Hematopoietic multipotent progenitor cell treated with erythropoietin and hydrocortisone succinate and interleukin-3 and kit ligand, for 8 days (in vitro differentiated cells): Measurements from ENCODE around the gene TRIM67.

Experiments
- DNase-seq: peaks from one replicate; pipeline ENCODE4 v3.0.0-alpha.2; 2015

TRIM67 gene

GRCh38 chr1:231159202-231159962 is 2.5 kb upstream of the TRIM67 start:
- DNase-seq, result no peak

- peak; percentile 99 for DNase-seq
Observed at GRCh38 chr1:231159963-231160761, 1.7 kb upstream of the TRIM67 start.

DNA sequence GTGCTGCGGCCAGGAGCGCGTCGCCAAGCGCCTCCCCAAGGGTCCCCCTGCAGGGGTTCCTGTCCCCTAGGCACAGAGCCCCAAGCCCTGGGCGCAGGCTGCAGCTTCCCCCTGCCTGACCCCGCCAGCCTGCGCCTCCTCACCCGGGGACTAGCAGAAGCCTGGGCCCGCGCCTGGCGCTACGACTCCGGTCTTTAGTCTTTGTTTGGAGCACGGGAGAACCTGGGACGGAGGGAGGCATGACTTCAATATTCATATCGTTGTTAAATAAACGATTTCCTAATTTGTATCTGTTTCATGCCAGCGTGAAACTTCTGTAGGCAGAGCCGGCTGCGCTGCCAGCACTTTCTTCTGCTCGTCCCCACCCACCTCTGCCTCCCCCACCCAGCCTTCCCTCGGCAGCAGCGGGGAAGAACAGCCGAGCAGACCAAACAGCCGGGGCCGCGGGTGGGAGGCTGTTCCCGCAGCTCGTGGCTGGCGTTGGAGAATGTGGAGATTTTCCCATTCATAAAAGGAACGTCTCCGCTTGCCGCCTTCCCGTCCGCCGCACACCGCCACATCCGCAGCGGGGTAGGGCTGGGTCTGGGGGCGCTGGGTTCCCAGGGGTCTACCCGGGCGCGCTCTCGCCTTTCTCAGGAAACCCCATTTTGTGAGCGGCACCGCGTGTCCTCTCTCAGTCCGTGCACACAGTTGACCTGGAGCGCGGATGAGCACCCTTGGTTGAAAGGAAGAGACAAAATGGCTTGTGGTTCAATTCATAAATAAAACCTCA is 777 bp upstream of the TRIM67 start:
- peak; percentile 61 for DNase-seq

DNA sequence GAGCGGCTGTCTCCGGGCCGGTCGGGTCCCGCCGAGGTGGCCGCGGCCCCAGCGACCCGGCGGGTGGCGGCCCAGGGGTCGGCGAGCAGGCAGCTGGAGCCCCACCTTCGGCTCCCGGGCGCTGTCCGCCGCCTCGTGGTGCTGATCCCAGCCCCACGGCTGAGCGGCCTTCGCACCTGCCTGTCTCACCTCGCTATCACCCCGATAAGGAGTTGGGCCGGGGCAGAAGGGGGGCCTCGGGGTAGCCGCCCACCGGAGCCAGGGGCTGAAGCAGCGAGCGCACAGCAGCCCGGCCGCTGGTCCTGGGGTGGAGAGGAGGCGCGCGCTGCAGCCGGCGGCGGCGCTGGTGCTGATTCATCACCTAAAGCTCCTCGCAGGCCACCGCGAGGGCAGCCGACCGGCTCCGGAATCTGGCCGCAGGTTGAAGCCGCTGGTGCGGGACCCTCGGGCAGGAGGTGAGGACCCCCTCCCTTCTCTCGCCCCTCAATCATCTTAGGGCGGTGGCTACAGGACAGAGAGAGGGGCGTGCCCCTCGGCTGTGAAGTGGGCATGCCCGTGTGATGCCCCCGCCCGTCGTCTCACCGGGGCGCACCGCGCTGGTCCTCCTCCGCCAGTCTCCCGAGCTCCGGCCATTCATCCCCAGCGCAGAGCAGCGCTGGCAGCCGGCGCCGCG is 575 bp downstream of the TRIM67 start:
- peak; percentile 38 for DNase-seq

- DNase-seq, result no peak
Observed at GRCh38 chr1:231162970-231163829, 1.3 kb downstream of the TRIM67 start.

DNA sequence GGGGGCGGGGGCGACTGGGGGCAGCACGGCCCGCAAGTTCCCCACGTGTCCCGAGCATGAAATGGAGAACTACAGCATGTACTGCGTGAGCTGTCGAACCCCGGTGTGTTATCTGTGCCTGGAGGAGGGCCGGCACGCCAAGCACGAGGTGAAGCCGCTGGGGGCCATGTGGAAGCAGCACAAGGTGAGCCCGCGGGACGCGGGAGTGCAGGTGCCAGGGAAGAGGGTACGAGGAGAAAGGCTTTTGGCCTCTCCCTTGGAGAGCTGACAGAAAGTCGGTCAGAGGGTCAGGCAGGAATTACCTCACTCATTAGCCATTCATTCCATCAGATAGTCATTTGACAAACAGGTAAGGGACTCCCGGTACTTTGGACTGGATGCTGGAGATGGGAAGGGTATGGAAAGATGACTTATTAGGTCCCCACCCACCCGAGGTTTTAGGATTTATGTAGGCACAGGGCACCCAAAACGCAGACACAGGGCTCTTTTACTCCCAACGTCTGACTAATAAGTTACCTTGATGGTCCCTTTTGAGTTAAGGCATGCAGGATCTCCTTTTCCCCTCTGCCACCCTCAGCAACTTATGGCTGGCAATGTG is 2.1 kb downstream of the TRIM67 start:
- DNase-seq, result no peak

DNA sequence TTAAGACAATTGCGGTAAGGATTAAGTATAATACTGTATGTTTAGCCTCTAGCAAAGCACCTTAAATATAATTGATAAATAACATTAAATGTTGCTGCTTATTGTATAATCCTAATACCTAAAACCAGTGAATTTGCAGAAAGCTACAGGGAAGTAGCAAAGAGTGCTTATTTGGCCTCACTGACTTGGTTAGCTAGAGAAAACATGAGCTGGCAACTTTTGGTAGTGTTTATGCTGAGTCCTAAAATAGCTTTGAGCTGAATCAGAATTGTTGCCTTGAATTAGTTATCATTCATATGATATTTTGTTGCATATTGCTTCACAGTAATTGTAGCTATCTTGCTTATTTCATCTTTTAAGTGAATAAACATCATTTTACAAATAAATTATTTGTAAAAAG is 3.5 kb downstream of the TRIM67 start:
- DNase-seq, result no peak

GRCh38 chr1:231166398-231166797 is 4.5 kb downstream of the TRIM67 start:
- no peak for DNase-seq

DNA sequence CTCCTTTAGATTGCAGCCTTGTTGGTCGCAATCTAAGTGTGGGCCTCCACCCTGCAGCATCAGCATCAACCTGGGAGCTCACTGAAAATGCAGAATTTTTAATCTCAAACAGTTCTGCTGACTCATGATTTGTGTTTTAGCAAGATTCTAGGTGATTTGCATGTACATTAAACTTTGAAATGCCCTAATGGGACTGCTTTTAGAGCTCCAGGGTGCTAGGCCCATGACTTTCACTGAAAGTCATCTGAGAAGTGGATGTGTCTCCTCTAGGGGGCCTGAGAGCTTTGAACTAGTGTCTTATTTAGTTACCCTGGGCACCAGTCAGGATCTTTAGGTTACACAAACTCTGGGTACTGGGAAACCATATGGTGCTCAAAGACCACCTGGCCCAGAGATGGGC is 9.0 kb downstream of the TRIM67 start:
- peak; percentile 49 for DNase-seq

- DNase-seq, result no peak
Observed at GRCh38 chr1:231171623-231172197, 9.9 kb downstream of the TRIM67 start.

- DNase-seq, result no peak
Observed at GRCh38 chr1:231172411-231172810, 10.6 kb downstream of the TRIM67 start.

- DNase-seq, result no peak
Observed at GRCh38 chr1:231176421-231176820, 14.6 kb downstream of the TRIM67 start.

DNA sequence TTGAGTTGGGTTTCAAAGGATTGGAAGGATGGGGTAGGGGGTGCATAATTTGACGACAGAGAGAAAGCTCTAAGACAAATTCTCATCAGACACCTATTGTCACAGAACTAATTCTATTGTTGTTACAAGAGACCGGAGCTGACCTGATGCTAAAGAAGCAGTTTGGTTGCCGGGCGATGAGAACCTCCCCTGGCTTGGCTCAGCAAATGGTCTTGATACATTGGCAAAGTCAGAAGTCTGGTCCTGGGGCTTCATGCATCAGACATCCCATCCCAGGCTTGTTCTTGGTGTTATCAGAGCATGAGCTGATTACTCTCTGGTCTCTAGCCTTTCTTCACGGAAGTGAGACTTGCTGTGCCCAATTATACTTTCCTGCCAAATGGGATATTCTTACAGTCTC is 15.4 kb downstream of the TRIM67 start:
- DNase-seq, result no peak

DNA sequence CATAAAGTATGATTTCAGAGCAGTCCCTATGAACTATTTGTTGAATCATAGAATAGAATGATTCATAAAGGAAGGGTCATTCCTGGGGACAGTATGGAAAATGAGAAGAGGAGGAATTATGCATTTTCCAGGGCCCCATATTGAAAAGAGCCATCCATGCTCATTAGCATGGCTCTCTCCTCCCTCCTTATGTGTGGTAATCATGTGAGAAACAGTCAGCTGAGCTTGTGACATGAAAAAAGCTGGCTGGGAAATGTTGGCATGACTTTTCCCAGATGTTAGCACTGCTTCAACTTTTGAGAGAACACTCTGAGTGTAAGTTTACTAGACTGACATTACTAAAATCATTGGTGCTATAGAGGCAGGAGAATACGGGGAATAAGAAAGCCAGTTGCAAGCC is 16.1 kb downstream of the TRIM67 start:
- DNase-seq, result no peak

- DNase-seq, result no peak
Observed at GRCh38 chr1:231178970-231179369, 17.1 kb downstream of the TRIM67 start.

DNA sequence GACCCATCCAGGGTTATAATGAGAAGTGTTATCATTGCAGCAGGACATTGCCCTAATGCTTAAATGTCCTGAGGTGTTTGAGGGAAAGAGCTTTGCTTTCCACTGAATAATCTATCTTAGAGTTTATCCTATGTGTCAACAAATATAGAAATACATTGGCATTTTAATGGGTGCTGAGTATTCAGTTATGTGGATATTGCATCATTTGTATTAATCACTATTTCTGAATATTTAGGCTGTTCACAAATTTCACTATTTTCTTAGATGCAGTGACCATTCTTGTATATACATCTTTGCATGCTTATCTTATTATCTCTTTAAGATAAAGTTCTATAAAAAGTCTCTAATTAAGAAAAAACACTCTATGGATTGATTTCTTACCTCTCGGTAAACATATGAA is 18.2 kb downstream of the TRIM67 start:
- DNase-seq, result no peak

DNA sequence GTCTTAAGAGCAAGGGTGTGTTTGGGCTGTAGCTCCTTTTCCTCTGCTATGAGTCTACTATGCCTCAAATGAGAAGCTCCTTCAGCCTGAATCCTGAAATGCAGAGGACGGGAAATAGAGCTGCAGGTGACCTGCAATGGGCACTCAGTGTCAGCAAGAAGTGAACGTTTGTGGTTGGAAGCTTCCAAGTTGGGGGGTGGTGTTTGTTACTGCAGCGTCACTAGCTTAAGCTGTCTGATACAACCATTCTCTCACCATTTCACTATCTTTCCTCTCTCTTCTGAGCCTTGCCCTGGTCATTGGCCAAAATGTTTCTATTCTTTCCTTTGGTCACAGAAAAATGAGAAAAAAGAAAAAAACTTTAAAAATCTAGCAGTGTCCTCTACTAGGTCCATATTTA is 19.4 kb downstream of the TRIM67 start:
- no peak for DNase-seq

DNA sequence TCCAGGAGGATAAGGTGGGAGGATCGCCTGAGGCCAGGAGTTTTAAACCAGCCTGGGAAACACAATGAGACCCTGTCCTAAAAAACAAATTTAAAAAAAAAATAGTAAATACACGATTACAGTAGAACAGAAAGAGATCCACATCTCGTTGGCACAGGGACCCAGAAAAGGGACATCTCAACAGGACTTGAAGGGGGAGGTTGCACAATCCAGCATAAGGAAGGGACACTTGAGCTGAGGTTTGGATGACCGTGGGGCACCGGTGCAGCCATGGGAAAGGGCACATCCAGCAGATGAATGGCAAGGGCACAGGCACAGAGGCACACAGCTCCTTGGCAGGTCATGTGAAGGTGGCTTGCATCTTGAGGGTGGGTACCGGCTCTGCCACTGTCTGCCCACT is 20.5 kb downstream of the TRIM67 start:
- no peak for DNase-seq

DNA sequence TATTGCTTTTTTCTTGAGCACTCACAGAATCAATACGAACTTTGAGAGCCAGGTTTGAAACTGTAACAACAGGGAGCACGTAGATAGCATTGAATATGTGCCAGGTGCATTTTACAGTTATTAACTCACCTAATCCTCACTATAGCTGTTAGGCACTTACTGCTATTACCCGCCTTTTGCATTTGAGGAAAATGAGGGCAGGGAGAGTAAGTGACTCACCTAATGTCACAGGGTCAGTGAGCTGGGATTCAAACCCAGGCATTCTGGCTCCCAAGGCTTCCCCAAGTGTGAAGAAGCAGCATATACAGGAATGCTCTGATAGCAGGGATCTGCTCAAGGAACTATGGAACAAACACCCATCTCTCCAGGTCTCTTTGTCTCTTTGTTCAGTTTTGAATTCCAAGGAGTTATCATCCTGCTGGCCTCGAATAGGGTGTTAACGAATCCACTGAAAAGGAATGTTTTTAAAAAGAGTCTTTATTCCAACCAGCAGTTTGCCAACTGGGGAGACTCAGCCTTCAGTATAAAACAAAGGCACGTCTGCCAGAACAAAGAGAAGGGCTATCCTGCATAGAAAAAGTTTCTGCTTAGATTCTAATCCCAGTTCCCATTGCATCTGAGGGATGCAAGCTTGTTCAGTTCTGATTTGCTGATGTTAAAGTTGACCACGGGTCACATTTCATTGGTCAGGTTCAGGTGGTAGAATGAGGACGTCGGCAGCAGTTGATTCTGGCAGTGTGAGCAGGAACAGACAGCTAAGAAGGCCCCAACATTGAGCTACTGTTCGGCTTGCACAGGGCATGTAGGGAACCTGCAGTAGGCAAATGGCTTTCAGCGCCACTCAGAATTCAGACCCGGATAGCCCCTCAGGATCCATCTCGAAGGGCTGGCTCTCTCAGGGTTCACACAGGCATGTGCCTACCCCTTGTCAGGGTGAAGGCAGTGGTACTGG is 22.1 kb downstream of the TRIM67 start:
- no peak for DNase-seq

GRCh38 chr1:231184891-231185290 is 23.0 kb downstream of the TRIM67 start:
- no peak for DNase-seq
